GM23248 (cell line): ENCODE data around the gene LDLRAD4.

Experiments
- EZH2 ChIP-seq: fragments of 200-600 bp; sonication (generic); IDR thresholded peaks from 2 replicates; pipeline ENCODE4 v1.6.1; 2018; ENCODE audit warnings: antibody characterized with exemption, mild to moderate bottlenecking; ENCODE audit not compliant: insufficient read depth, poor library complexity, severe bottlenecking
- EZH2phosphoT487 ChIP-seq: fragments of 200-600 bp; sonication (generic); IDR thresholded peaks from 2 replicates; pipeline ENCODE4 v1.6.1; 2018; ENCODE audit warnings: antibody characterized with exemption, moderate library complexity, mild to moderate bottlenecking, low read depth; ENCODE audit not compliant: insufficient read depth

- TF ChIP-seq EZH2 (no peak), EZH2phosphoT487 (no peak)
Observed at GRCh38 chr18:13187498-13187897, 31.1 kb upstream of the LDLRAD4 start.
